ENCODE results near the gene POMT2. TPM values are rescaled to one million over a fixed set of nuclear protein-coding genes. Genes with fewer than 3 reads are reported as not detected.
A peak's percentile ranks its signal among the peaks of the same experiment; 100 is the strongest.

The POMT2 gene
- 100 to 1,000 TPM in 1 of 2 donors, 1 to 10 TPM in 1; 8.4 to 101 TPM for total RNA-seq

GRCh38 chr14:77320238-77320935, at the start of gene POMT2:
Gene POMT2, minus strand, starts transcription at chr14:77320883. Its CDS starts 202 bp downstream, at chr14:77320681.
- WGBS, result under 1% methylated on average over 66 of the region's 69 CpGs
- Histone ChIP-seq H3K27ac (peak within 1 kb of the TSS; percentile 98 to 99), H3K4me1 (replicated peaks) (peaks cover 7% of the 10 kb centered on the region), H3K36me3 (no peaks in the 10 kb centered on the region), H3K4me3 (peak within 1 kb of the TSS; percentile 87 to 93), H3K27me3 (replicated peaks; ENCODE audit: insufficient read depth) (no peaks in the 10 kb centered on the region), H3K9me3 (no peaks in the 10 kb centered on the region)
- intact Hi-C loops (cut with DNase I), result loop anchor here (2.0 to 5.0 kb wide), 2 partner anchors 136 to 223 kb away; partner anchors contain the start of genes CIPC and VIPAS39
- DNase-seq (ENCODE audit: low spot score), result peak; percentile 93
- TF ChIP-seq CTCF (IDR thresholded peaks at IDR 0.05), result peak; percentile 50 to 84 (median 64)
- no peak for TF ChIP-seq POLR2A (IDR thresholded peaks at IDR 0.05)
- peak; percentile 84 for TF ChIP-seq POLR2AphosphoS5 (IDR thresholded peaks at IDR 0.05)

- Histone ChIP-seq H3K36me3 (no peaks in the 10 kb centered on the region), H3K9me3 (no peaks in the 10 kb centered on the region), H3K4me3 (no peak overlapping the region), H3K4me1 (replicated peaks) (no peaks in the 10 kb centered on the region), H3K27me3 (replicated peaks; ENCODE audit: insufficient read depth) (no peaks in the 10 kb centered on the region), H3K27ac (no peak overlapping the region)
- WGBS, result 86% methylated on average over 1 of the region's 1 CpG
- DNase-seq (ENCODE audit: low spot score), result no peak
- intact Hi-C loops (cut with DNase I), result no loop called here
- no peak for TF ChIP-seq CTCF (IDR thresholded peaks at IDR 0.05)
- TF ChIP-seq POLR2AphosphoS5 (IDR thresholded peaks at IDR 0.05), result no peak
- TF ChIP-seq POLR2A (IDR thresholded peaks at IDR 0.05), result no peak
Measured at GRCh38 chr14:77369285-77369684, 48.6 kb upstream of the POMT2 start.

GRCh38 chr14:77364146-77364545, 43.5 kb upstream of the POMT2 start:
- intact Hi-C loops (cut with DNase I), result no loop called here
- no peaks in the 10 kb centered on the region for H3K36me3 ChIP-seq
- H3K9me3 ChIP-seq, result no peaks in the 10 kb centered on the region
- no peak for TF ChIP-seq POLR2A (IDR thresholded peaks at IDR 0.05)
- no peak for TF ChIP-seq POLR2AphosphoS5 (IDR thresholded peaks at IDR 0.05)
- TF ChIP-seq CTCF (IDR thresholded peaks at IDR 0.05), result no peak
- H3K27ac ChIP-seq, result no peak overlapping the region
- no peaks in the 10 kb centered on the region for H3K27me3 ChIP-seq (replicated peaks; ENCODE audit: insufficient read depth)
- WGBS, result 88% methylated on average over 3 of the region's 3 CpGs
- DNase-seq (ENCODE audit: low spot score), result no peak
- H3K4me3 ChIP-seq, result no peak overlapping the region
- no peaks in the 10 kb centered on the region for H3K4me1 ChIP-seq (replicated peaks)

- TF ChIP-seq POLR2AphosphoS5 (IDR thresholded peaks at IDR 0.05) (no peak), POLR2A (IDR thresholded peaks at IDR 0.05) (no peak), CTCF (IDR thresholded peaks at IDR 0.05) (no peak)
- H3K4me3 ChIP-seq, result no peak overlapping the region
- H3K4me1 ChIP-seq (replicated peaks), result no peaks in the 10 kb centered on the region
- H3K27ac ChIP-seq, result no peak overlapping the region
- H3K27me3 ChIP-seq (replicated peaks; ENCODE audit: insufficient read depth), result no peaks in the 10 kb centered on the region
- intact Hi-C loops (cut with DNase I), result no loop called here
- DNase-seq (ENCODE audit: low spot score), result no peak
- 91% methylated on average over 1 of the region's 1 CpG for WGBS
- no peaks in the 10 kb centered on the region for H3K36me3 ChIP-seq
- H3K9me3 ChIP-seq, result no peaks in the 10 kb centered on the region
Measured at GRCh38 chr14:77359626-77360025, 38.9 kb upstream of the POMT2 start.

GRCh38 chr14:77356899-77357298, 36.2 kb upstream of the POMT2 start:
- intact Hi-C loops (cut with DNase I), result no loop called here
- H3K27ac ChIP-seq, result no peak overlapping the region
- H3K4me1 ChIP-seq (replicated peaks), result no peaks in the 10 kb centered on the region
- no peak for TF ChIP-seq POLR2AphosphoS5 (IDR thresholded peaks at IDR 0.05)
- TF ChIP-seq POLR2A (IDR thresholded peaks at IDR 0.05), result no peak
- no peak for TF ChIP-seq CTCF (IDR thresholded peaks at IDR 0.05)
- no peaks in the 10 kb centered on the region for H3K9me3 ChIP-seq
- H3K27me3 ChIP-seq (replicated peaks; ENCODE audit: insufficient read depth), result no peaks in the 10 kb centered on the region
- no peaks in the 10 kb centered on the region for H3K36me3 ChIP-seq
- 97% methylated on average over 4 of the region's 4 CpGs for whole genome bisulfite sequencing
- no peak overlapping the region for H3K4me3 ChIP-seq
- DNase-seq (ENCODE audit: low spot score), result no peak
